ENCODE measurements around the gene UBE2G2. TPM values are rescaled to one million over a fixed set of nuclear protein-coding genes. Genes with fewer than 3 reads are reported as not detected.

UBE2G2 gene, protein sequence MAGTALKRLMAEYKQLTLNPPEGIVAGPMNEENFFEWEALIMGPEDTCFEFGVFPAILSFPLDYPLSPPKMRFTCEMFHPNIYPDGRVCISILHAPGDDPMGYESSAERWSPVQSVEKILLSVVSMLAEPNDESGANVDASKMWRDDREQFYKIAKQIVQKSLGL
- 71.1 and 86.4 TPM in 2 replicates for total RNA-seq

DNA sequence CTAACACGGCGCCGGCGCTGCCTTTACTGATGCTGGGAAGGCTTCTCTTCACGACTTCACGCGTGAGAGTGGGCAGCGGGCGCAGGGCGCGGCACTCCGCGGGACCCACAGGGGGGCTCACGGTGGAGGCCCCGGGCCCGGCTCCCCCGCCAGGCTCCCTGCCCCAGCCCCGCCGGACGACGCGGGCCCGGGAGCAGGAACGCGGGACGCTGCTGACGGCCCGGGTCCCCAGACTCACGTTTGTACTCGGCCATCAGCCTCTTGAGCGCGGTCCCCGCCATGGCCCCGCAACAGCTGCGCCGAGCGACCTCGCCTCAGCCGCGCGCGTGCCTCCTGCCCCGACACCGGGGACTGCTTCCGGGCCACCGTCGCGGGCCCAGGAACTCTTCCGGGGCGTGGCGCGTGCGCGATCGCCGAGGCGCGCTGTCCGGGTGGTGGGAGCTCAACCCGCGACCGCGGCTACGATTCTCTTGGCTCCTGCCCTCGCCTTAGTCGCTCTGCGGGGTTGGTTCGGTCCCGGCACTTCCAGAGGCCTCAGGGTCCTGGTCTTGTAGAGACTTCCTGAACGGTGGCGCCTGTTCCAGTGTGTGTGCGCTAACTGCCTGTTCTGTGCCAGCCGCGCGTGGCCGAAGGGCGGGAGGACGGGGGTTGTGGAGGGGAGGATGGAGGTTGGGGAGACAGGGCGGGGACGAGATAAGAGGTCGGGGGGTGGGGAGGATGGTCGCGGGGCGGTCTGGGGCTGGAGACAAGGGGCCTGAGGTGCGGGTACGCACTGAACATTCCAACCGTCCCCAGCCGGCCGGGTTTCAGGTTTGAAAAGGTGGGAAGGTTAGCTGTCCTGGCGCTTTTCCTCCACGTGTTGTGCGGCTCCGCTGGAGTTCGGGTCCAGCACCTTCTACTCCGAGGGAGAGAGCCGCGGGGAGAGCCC, at the start of gene UBE2G2:
TSS of gene UBE2G2 (minus strand) at position 353 of the 928 bp plus-strand sequence. CDS start at position 281, 72 bp downstream.

GRCh38 chr21:44817914-44818639, 16.5 kb upstream of the UBE2G2 start, which contains the start of gene SUMO3:
Gene SUMO3, minus strand, starts transcription at chr21:44818062. Its CDS starts 94 bp downstream, at chr21:44817968.

Other genes starting within 250 kb of the UBE2G2 start
- not detected in 2 replicates for gene KRTAP10-3, start 243.0 kb downstream of the UBE2G2 start, total RNA-seq
- not detected in 2 replicates for gene KRTAP10-4, start 228.1 kb downstream of the UBE2G2 start, total RNA-seq
- gene KRTAP10-5, start 221.2 kb downstream of the UBE2G2 start, total RNA-seq: not detected in 2 replicates
- not detected in 2 replicates for gene KRTAP10-6, start 209.3 kb downstream of the UBE2G2 start, total RNA-seq
- not detected in 2 replicates for gene KRTAP10-7, start 201.2 kb downstream of the UBE2G2 start, total RNA-seq
- not detected in 2 replicates for gene KRTAP10-8, start 189.7 kb downstream of the UBE2G2 start, total RNA-seq
- gene KRTAP10-9, start 174.7 kb downstream of the UBE2G2 start, total RNA-seq: not detected in 2 replicates
- gene KRTAP10-10, start 164.5 kb downstream of the UBE2G2 start, total RNA-seq: not detected in 2 replicates
- gene KRTAP10-11, start 155.4 kb downstream of the UBE2G2 start, total RNA-seq: not detected in 2 replicates
- not detected in 2 replicates for gene KRTAP12-4, start 147.2 kb downstream of the UBE2G2 start, total RNA-seq
- not detected in 2 replicates for gene KRTAP12-3, start 143.9 kb downstream of the UBE2G2 start, total RNA-seq
- gene KRTAP12-2, start 134.9 kb downstream of the UBE2G2 start, total RNA-seq: not detected in 2 replicates
- gene KRTAP12-1, start 119.7 kb downstream of the UBE2G2 start, total RNA-seq: not detected in 2 replicates
- gene KRTAP10-12, start 104.6 kb downstream of the UBE2G2 start, total RNA-seq: not detected in 2 replicates
- not detected in 2 replicates for gene TSPEAR, start 90.2 kb downstream of the UBE2G2 start, total RNA-seq
- 95.3 and 114 TPM in 2 replicates for gene SUMO3, start 16.2 kb upstream of the UBE2G2 start, total RNA-seq
- 535 and 631 TPM in 2 replicates for gene PTTG1IP, start 71.9 kb upstream of the UBE2G2 start, total RNA-seq
- gene ITGB2, start 119.1 kb upstream of the UBE2G2 start, total RNA-seq: 5.9 and 19.7 TPM in 2 replicates
- 11.5 and 15.0 TPM in 2 replicates for gene SLX9, start 138.2 kb upstream of the UBE2G2 start, total RNA-seq